Measurements from ENCODE around the gene CCL14.

The CCL14 gene

DNA sequence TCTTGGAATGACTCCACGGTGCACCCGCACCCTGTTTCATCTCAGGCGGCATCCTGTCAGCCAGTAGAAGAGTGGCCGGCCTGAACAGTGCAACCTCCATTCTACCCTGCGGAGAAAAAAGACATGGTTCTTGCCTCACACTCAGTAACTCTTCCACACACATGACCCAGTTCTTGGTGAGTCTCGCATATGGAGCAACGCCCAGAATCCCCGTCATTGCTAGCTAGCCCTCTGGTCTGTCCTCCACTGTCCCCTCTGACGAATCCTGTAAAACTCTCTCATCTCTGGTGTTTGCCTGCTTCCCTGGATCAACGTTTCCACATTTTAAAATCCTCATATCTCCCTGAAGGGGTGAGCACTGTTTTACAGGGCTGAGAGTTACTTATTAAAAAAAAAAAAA is 51.8 kb downstream of the CCL14 start:
- H3K27me3 ChIP-seq (ENCODE audit: control insufficient read depth in 1 of 2, insufficient read depth in 2 of 2, low read length in 2 of 2) = no peaks in the 10 kb centered on the region
- no peaks in the 10 kb centered on the region for H3K9me3 ChIP-seq (ENCODE audit: low read length)
- H3K36me3 ChIP-seq (ENCODE audit: insufficient read depth, low read length) = no peaks in the 10 kb centered on the region
- H3K27ac ChIP-seq (ENCODE audit: low read depth, low read length) = no peak overlapping the region
- H3K9ac ChIP-seq (ENCODE audit: low read length) = no peak overlapping the region
- H3K4me1 ChIP-seq (ENCODE audit: insufficient read depth, low read length) = peaks cover 7% of the 10 kb centered on the region
- H3K4me3 ChIP-seq (ENCODE audit: low read depth in 1 of 2, low read length in 2 of 2) = no peak overlapping the region
